Epithelial cell of prostate (primary cell): ENCODE results near the gene FARP1.
"Not testable (repeated sequence)": the region's sequence is repeated elsewhere in the genome, so short reads cannot be mapped to it uniquely, and the experiment has no call there.

ENCODE experiments used
- DNase-seq: peaks from one replicate; pipeline ENCODE4 v3.0.0-alpha.2; 2011; ENCODE audit warnings: low read depth, low spot score
- H3K27ac ChIP-seq: fragments of 450-650 bp; 2 replicates; pipeline ENCODE4 v1.5.1; 2017; ENCODE audit warnings: mild to moderate bottlenecking

Gene FARP1

DNA sequence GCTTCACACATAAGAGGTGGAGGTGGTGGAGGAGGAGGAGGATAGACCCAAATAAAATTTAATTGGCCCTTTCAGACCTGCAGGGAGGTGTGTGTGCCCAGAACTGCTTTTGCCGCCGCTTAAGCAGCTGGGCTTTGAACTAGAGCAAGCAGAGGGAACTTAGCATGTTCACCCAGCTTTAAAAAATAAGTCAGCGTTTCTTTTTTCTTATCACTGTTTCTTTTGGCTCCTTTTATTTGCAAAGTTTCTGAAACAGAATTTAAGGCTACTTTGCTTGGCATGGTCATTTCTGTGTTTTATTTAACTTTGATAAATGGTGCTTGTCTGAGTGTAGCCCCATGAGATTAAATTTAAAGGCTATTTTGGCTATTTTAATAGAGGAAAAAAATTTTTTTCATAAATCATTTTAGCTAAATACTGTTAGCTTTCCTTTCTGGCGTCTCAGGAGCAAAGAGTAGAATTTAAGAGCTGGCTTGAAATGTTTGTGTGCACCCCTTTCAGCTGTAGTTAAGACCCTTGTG lies 77.4 kb downstream of the FARP1 start:
- H3K27ac ChIP-seq, result no peak overlapping the region
- DNase-seq, result no peak

DNA sequence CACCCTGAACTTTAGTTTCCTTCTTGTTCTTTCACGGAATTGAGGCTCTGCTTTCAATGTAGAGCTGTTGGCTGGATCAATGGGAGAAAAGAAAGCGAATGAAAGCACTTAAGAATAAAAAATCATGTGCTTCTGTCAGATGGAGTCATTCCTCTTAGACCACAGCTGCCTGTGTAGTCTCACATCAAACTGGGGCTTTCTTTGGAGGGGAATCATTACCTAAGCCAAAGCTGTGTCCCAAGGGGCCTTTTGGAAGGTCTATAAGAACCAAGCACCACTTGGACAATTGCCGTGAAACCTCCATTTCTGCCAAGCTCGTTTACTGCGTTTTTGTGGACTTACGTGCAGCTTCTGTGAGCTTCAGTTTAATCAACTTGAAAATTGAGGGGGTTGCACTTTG lies 78.3 kb downstream of the FARP1 start:
- H3K27ac ChIP-seq, result no peak overlapping the region
- no peak for DNase-seq

DNA sequence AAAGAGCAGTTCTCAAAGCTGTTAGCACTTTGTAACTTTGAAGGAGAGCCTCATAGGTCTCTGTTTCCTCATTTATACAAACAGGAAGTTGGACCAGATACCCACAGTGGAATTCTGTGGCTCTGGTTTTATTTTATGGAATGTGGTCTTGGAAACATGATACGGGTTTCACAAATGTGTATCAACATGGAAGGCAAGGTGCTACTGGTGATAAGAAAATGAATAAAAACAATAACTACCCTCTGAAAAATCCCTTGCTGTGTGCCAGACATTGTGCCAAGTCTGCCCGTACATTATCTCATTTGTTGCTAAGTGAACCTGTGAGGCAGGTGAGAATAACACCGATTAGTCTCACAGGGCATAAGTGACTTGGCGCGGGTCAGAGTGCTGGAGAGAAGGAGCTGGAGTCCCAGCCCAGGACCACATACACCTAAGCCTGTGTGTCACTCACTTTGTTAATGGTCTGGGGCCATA lies 79.2 kb downstream of the FARP1 start:
- no peak for DNase-seq
- no peak overlapping the region for H3K27ac ChIP-seq

DNA sequence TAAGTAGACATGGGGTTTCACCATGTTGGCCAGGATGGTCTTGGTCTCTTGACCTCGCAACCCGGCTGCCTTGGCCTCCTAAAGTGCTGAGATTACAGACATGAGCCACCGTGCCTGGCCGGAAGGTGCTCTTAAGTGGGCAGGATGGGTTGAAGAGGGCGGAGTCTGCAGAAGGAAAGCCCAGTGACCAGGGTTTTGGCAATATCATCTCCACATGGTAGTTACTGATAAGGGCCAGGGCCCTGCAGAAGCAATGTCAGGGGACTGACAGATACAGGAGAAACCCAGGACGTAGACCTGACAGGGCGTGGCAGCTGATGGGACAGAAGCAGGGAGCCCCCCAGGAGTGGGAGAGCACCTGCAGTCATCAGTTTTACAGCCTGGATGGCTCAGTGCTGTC lies 79.9 kb downstream of the FARP1 start:
- no peak overlapping the region for H3K27ac ChIP-seq
- DNase-seq, result no peak

DNA sequence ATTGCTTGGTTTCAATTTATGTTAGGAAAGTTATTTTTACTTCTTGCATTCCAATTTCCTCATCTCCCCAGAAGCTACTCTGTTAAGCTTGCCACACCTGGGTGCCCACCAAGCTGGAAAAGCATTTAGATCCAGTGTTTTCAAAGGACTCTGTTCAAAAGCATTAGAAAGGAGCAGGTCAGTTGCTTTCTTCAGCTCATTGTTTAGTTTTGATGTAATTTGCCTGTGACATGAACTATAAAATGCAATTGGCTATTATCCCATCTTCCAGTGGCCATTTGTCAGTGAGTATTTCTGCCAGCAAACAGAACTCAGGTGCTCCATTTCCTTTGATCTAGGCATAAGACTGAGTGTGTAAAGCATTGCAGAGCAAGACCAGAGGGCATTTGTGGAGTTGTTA lies 80.8 kb downstream of the FARP1 start:
- no peak for DNase-seq
- no peak overlapping the region for H3K27ac ChIP-seq

GRCh38 chr13:98224557-98224956 lies 81.7 kb downstream of the FARP1 start:
- DNase-seq, result no peak

DNA sequence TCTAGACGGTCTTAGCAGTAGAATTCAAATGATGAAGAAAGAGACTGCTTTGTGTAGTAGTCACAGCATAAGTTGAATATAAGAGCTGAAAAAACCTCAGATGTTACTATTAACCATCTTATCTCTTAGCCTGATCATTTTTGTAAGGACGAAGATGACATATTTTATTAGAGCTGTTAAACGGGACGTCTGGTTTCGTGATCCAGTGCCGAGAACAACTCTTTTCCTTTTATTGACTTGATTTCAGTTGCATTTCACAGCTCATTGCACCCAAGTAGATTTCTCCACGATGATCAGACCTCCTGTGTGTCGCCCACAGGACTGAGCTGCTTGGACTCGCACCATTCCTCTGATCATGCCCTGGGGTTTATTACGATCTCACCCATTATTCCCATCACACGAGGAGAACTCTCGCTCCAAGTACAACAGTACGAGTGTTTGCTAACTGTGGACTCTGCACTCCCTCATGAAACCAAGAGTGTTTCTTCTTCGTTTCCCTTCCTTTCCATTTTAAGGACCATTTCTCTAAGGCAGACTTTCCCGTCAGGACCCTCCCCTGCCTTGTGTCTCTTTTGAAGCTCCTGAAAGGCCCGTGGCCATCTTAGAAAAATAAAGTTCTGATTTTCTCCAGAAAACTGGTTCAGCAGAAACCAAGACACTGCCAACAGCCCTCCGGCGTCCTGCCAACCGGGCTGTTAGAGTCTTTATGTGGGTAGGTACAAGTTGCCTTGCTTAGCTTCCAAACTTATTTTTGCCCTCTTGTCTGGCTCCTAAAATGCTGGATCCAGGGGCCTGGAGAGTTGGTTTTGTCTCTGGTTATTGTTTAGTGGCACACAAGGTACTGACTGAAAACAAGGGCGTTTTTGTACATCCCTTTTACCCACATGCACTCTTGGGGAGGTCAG lies 82.4 kb downstream of the FARP1 start:
- DNase-seq, result no peak
- H3K27ac ChIP-seq, result no peak overlapping the region

More at GRCh38 chr13:98224557-98224956, 81.7 kb downstream of the FARP1 start:
- no peak overlapping the region for H3K27ac ChIP-seq

- H3K27ac ChIP-seq, result no peak overlapping the region
- no peak for DNase-seq
These were observed 83.6 kb downstream of the FARP1 start for GRCh38 chr13:98226496-98226895.

DNA sequence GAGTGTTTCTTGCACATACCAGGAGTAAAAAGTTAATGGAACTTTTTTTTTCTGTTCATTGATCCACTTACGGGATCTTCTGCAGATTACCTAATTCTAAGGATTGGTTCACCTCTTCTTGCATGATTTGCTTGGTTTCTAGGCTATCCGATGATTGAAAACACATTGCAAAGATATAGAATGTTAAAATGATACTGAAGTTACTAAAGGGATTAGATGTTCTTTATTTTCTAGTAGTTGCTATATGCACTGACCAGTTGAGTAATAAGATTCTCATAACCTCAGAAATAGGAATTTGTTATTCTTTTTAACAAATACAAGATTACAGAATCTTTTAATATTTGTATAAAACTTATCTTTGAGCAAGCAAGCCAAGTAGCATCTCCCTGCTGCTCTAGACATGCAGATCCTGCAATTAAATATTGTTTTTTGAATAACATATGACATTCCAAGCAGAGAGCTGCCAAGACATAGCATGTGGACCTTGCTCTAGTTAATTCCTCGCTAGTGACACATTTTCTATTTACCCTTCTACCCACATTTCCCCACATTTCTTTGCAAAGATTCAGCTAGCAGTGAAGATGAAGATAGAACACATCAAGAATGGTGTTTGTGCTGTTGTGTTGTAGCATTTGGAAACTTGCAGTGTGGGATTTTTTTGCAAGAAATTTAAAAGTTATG lies 85.9 kb downstream of the FARP1 start:
- DNase-seq, result no peak
- H3K27ac ChIP-seq, result no peak overlapping the region

- H3K27ac ChIP-seq, DNase-seq: not testable (repeated sequence)
These were observed 87.9 kb downstream of the FARP1 start for GRCh38 chr13:98230762-98231161.

DNA sequence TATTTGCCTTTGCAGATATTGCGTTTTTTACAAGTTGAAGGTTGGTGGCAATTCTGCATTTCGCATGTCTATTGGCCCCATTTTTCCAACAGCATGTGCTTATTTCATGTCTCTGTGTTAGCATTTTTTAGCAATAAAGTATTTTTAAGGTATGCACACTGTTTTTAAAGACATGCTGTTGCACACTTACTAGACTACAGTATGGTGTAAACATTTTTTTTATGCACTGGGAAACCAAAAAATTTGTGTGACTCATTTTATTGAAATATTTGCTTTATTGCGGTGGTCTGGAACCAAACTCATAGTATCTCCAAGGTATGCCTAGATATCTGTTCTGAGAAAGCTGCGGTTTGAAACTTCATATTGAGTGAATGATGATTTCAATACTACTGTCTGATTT lies 89.6 kb downstream of the FARP1 start:
- DNase-seq, result no peak
- no peak overlapping the region for H3K27ac ChIP-seq

GRCh38 chr13:98233127-98233526 lies 90.2 kb downstream of the FARP1 start:
- DNase-seq, result no peak
- no peak overlapping the region for H3K27ac ChIP-seq

DNA sequence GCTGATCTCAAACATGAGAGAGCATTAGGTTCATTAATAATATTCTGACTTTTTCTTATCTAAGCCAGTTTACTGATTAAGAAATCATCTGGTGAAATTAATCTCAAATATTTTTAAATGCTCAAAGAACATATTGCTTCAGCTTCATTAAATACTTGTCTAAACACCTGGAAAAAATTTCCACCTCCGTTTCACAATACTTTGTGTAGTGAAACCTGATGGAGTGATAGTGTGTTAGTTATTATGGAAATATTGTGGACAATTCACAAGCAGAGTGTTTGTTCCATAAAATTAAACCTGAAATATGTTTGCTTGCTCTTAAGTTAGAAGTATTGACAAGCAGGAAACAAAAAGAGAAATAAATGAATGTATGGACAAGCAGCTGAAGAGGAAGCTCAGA lies 91.5 kb downstream of the FARP1 start:
- H3K27ac ChIP-seq, result no peak overlapping the region
- no peak for DNase-seq

DNA sequence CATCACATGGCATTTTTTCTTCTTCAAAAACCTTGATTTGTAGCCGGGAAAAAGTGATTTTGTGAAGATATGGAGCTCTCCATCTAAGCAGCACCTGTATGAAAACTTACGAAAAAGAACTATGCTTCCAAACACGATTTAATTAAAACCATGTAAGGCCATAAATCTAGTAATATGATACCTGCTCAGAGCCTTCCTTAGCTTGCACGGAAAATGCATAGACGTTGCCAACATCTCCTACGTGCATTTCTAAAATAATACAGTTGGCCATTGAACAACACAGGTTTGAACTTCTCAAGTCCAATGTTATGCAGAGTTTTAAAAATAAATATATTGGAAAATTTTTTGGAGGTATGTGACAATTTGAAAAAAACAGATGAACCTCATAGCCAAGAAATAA lies 93.3 kb downstream of the FARP1 start:
- H3K27ac ChIP-seq, result no peak overlapping the region
- no peak for DNase-seq

DNA sequence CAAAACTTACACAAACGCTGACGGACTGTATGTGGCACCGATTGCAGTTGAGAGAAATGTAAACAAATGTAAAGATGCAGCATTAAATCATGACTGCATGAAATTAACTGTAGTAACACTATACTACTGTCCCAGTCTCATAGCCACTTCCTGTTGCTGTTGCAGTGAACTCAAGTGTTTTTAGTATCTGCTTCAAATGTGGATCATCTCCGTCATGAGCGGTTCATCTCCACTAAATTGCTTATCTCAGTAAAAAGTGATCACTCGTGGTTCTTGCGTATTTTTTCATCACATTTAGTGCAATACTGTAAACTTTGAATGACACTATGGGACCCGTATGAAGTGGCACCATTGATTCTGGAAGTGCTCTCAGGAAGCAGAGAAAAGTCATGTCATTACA lies 94.4 kb downstream of the FARP1 start:
- no peak for DNase-seq
- no peak overlapping the region for H3K27ac ChIP-seq

GRCh38 chr13:98239162-98240076 lies 96.5 kb downstream of the FARP1 start:
- H3K27ac ChIP-seq, result no peak overlapping the region
- no peak for DNase-seq

DNA sequence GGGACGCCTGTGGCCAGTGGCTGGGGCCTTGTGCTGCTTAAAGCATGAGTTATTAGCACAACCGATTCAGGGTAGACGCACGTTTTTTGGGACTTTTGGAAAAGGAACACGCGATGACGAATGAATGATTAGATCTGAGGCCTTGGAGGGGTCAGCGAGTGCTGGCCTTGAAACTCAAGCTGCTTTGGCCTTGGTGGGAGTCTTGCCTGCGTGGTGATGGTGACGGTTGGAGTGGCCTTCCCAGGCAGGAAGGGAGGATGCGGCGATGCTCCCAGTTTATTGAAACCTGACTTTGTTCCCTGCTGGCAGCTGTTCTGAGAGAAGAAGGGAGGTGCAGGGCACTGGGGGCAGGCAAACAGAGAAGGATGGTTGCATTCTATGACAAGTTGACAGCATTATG lies 97.2 kb downstream of the FARP1 start:
- H3K27ac ChIP-seq, result no peak overlapping the region
- DNase-seq, result no peak

DNA sequence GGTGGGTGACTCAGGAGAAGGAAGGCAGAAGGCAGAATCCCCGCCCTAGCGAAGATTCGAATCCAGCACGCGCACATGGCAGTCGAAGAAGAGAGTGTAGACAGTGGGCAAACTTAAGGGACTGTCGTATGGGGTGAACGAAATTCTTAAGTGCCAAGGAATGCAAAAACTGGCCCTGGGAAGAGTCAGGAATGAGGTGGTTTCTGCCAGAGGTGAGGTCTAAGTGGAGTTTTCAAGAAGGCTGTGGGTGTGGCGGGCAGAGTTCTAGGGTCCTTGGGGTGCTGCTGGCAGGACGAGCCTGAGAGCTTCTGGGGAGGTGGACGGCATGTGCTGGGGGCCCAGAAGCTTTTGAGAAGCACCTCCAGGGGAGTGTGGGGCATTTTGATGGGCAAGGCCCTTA lies 98.1 kb downstream of the FARP1 start:
- H3K27ac ChIP-seq, result no peak overlapping the region
- DNase-seq, result no peak

- no peak overlapping the region for H3K27ac ChIP-seq
- DNase-seq, result no peak
These were observed 99.1 kb downstream of the FARP1 start for GRCh38 chr13:98241976-98242375.

DNA sequence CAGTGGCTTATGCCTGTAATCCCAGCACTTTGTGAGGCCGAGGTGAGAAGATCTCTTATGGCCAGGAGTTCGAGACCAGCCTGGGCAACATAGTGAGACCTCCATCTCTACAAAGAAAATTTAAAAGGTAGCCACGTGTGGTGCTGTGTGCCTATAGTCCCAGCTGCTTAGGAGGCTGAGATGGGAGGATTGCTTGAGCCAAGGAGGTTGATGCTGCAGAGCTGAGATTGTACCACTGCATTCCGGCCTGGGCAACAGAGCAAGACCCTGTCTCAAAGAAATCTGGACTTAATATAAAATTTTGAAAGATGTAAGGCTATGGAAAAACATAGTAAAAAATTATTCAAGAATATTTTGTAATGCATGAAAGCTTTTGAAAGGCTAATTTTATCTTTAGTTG lies 99.5 kb downstream of the FARP1 start:
- no peak for DNase-seq
- no peak overlapping the region for H3K27ac ChIP-seq
